Activated CD4-positive, CD25-positive, alpha-beta regulatory T cell treated with anti-CD3 and anti-CD28 coated beads, Interleukin-2, amount 50 U/mL, for 72 hours (primary cell): ENCODE results near the gene SOSTDC1.
"Not testable (repeated sequence)": the region's sequence is repeated elsewhere in the genome, so short reads cannot be mapped to it uniquely, and the experiment has no call there.

Source experiments
- DNase-seq: peaks from one replicate; pipeline ENCODE4 v3.0.0; 2021

SOSTDC1 gene

DNA sequence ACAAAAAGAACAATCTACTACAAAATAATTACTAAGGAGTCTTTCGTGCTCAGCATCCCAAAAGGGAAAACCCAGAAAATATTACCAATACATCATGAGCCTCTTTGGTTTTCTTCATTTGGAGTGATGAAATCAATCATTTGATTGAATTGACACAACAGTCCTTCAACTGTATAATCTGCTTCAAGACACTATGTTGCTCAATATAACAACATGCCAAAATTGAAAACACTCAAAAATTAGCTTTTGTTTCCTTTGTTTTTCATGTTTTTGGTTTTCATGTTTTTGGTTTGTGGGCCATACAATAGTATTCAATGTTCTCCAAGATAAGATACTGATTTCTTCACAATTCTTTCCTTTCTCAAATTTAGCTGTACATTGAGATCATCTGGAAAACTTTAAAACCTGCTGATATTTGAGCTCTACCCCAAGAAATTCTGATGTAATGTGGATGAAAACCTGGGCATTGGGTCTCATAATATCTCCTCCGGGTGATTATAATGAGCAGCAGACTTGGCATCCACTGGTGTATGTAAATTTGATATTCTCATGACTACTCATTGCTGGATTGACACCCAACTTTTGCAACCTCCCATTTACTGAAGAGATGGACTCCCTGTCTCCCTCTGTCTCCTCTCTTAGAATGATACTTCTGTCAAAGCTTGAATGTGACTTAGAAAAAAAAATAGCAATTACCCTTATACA lies 4.6 kb downstream of the SOSTDC1 start:
- no peak for DNase-seq

- DNase-seq = not testable (repeated sequence)
Observed at GRCh38 chr7:16456303-16456702, 9.2 kb downstream of the SOSTDC1 start.

- no peak for DNase-seq
Observed at GRCh38 chr7:16455591-16455990, 9.9 kb downstream of the SOSTDC1 start.

GRCh38 chr7:16450366-16450765 lies 15.2 kb downstream of the SOSTDC1 start:
- DNase-seq = no peak

GRCh38 chr7:16447876-16448275 lies 17.7 kb downstream of the SOSTDC1 start:
- DNase-seq = no peak

GRCh38 chr7:16446508-16446907 lies 19.0 kb downstream of the SOSTDC1 start:
- DNase-seq = no peak

- not testable (repeated sequence) for DNase-seq
Observed at GRCh38 chr7:16443871-16444270, 21.7 kb downstream of the SOSTDC1 start.

DNA sequence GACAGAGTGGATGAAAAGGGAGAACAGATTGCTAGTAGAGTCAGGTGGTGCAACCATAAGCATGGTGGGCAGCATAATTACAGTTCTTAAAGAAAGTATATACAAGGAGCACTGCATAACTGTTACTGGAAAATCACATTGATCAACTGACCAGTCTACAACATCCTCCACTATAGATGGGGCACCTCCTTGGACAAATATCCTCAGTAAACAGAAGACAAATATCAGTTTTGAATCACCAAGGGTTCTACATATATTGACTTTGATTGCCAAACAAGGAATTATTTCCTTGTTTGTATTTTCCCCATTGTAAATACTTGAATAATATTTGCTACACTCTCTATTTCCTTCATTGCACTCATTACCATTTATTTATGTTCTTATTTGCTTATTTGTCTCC lies 26.6 kb downstream of the SOSTDC1 start:
- DNase-seq = no peak

DNA sequence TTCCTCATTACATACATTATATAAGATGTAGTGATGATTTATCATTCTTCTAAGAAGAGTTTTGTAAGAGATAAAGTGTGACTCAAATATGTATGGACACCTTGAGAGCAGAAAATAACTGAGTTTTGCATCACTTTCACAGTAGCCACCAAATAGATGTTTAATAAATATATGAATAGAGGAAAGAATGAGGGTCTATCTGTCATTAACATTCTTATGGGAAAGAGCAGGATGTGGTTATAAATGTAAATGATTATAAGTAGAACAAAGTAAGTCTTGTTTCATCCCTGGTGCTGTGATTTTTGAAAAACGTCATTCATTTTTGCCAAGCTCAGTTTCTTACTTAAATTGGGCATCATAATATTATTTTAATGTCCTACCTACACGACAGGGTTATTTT lies 29.2 kb downstream of the SOSTDC1 start:
- DNase-seq = no peak

- no peak for DNase-seq
Observed at GRCh38 chr7:16433568-16434122, 31.9 kb downstream of the SOSTDC1 start.

DNA sequence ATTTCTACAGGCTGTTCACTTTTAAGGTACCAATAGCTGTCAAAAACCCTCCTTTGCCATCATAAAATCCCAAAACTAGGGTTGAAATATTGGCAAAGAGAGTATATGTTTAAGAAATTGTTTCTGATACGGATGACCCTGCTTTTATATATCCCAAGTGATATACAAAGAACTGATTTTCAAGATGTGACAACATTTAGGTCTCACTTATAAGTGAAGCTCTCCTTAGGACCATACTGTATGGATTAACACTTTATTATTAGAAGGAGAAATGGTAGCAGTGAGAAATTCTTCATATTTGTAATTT lies 33.2 kb downstream of the SOSTDC1 start:
- DNase-seq = no peak

DNA sequence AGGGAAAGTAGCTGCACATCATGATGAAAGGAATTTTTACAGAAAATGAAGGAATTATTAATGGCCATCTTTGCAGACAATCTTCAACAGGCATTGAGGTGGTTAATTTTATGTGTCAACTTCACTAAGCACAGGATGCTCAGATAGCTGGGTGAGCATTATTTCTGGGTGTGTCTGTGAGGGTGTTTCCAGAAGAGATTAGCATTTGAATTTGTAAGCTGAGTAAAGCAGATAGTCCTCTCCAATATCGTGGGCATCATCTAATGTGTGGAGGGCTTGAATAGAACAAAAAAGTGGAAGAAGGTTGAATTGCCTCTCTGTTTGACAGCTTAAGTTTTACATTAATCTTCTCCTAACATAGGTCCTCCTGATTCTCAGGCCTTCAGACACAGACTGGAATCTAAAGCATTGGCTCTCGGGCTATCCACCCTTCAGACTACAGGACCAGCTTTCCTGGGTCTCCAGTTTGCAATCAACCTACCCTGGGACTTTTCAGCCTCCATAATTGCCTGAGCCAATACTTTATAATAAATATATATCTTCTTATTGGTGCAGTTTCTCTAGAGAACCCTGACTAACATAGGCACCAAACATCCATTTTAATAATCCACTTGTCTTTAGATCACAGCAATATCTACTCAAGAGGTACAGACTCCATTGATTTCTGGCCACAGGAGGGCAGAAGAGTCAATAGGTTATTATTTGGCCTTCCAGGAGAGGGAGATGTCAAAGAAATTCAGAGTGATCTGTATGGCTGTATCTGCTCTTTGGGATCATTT lies 33.7 kb downstream of the SOSTDC1 start:
- DNase-seq = no peak

- no peak for DNase-seq
Observed at GRCh38 chr7:16430133-16430532, 35.4 kb downstream of the SOSTDC1 start.

DNA sequence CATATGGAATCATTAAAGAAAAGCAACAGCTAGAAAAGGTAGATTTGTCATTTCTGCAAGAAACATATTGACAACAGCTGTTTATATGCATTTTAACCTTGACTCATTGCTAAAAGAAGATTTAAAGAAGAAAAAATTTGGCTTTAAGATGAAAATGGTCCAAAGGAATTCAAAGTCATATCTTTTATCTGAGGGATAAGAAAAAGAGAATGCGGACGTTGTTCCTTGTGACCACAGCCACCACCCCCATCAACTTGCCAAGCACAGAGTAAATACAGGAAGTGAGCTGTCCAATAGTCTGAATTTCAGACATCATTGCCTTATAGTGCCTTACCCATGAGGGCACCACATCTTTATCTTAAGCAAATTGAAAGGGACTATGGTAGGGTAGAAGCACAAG lies 36.9 kb downstream of the SOSTDC1 start:
- DNase-seq = no peak

- DNase-seq = no peak
Observed at GRCh38 chr7:16428182-16428581, 37.4 kb downstream of the SOSTDC1 start.

GRCh38 chr7:16423761-16424160 lies 41.8 kb downstream of the SOSTDC1 start:
- DNase-seq = no peak

GRCh38 chr7:16422917-16423316 lies 42.6 kb downstream of the SOSTDC1 start:
- no peak for DNase-seq

- no peak for DNase-seq
Observed at GRCh38 chr7:16422103-16422435, 43.5 kb downstream of the SOSTDC1 start.

- peak; percentile 59 for DNase-seq
Observed at GRCh38 chr7:16421333-16422102, 44.0 kb downstream of the SOSTDC1 start, which contains the start of gene CRPPA. Gene CRPPA (minus strand): TSS chr7:16421538. CDS start chr7:16421322, 216 bp downstream.

- peak; percentile 78 for DNase-seq
Observed at GRCh38 chr7:16420649-16421332, 44.7 kb downstream of the SOSTDC1 start.

GRCh38 chr7:16420329-16420648 lies 45.2 kb downstream of the SOSTDC1 start:
- no peak for DNase-seq

GRCh38 chr7:16419859-16420258 lies 45.7 kb downstream of the SOSTDC1 start:
- no peak for DNase-seq

DNA sequence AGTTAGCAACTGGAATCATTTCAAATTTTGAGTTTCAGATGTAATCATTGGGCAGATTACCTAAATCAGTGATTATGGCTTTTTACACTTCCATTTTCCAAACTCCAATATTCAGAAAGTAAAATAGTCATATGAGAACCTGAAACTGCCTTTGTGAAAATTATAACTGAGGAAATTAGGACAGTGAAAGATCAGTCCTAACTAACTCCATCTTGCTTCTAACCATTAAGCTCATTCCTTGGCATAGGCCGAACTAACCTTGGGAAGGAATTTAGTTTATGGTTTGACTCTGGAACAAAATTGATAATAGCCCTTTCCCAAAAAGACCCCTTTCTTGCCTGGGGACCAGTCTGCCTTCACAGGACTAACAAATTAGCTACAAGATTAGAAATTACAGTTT lies 46.4 kb downstream of the SOSTDC1 start:
- no peak for DNase-seq
